Neutrophil (primary cell): ENCODE data around the gene FBF1.

Source experiments
- H3K27ac ChIP-seq: fragments of 200-600 bp; sonication (generic); 2 replicates; pipeline ENCODE4 v1.5.1; 2016; ENCODE audit warnings: mild to moderate bottlenecking, moderate library complexity
- H3K27me3 ChIP-seq: fragments of 200-600 bp; sonication (generic); 2 replicates; pipeline ENCODE4 v1.6.0; 2016; ENCODE audit warnings: mild to moderate bottlenecking
- H3K36me3 ChIP-seq: fragments of 200-600 bp; sonication (generic); 2 replicates; pipeline ENCODE4 v1.5.1; 2017
- H3K4me1 ChIP-seq, 2 experiments: fragments of 200-600 bp in 1 of 2; sonication (generic) in 1 of 2; 1 replicate in 1 of 2; 2 replicates in 1 of 2; pipeline versions ENCODE4 v1.5.1 to v1.6.1; 2013 to 2016; ENCODE audit warnings: low read depth in 1 of 2, low read length in 1 of 2, mild to moderate bottlenecking in 1 of 2, moderate library complexity in 1 of 2; ENCODE audit not compliant: control insufficient read depth in 1 of 2, insufficient read depth in 1 of 2
- H3K4me3 ChIP-seq, 2 experiments: fragments of 200-600 bp in 1 of 2; sonication (generic) in 1 of 2; 1 replicate in 1 of 2; 2 replicates in 1 of 2; pipeline ENCODE4 v1.5.1; 2013 to 2016; ENCODE audit warnings: low read depth in 1 of 2, low read length in 1 of 2, mild to moderate bottlenecking in 1 of 2, moderate library complexity in 1 of 2
- H3K9me3 ChIP-seq: fragments of 200-600 bp; sonication (generic); 2 replicates; pipeline ENCODE4 v1.5.1; 2016
- TF ChIP-seq, protein P1 (sequence below): fragments of 200-600 bp; sonication (generic); IDR thresholded peaks from 2 replicates; pipeline ENCODE4 v1.5.1; 2016; ENCODE audit warnings: antibody characterized with exemption

FBF1 gene

DNA sequence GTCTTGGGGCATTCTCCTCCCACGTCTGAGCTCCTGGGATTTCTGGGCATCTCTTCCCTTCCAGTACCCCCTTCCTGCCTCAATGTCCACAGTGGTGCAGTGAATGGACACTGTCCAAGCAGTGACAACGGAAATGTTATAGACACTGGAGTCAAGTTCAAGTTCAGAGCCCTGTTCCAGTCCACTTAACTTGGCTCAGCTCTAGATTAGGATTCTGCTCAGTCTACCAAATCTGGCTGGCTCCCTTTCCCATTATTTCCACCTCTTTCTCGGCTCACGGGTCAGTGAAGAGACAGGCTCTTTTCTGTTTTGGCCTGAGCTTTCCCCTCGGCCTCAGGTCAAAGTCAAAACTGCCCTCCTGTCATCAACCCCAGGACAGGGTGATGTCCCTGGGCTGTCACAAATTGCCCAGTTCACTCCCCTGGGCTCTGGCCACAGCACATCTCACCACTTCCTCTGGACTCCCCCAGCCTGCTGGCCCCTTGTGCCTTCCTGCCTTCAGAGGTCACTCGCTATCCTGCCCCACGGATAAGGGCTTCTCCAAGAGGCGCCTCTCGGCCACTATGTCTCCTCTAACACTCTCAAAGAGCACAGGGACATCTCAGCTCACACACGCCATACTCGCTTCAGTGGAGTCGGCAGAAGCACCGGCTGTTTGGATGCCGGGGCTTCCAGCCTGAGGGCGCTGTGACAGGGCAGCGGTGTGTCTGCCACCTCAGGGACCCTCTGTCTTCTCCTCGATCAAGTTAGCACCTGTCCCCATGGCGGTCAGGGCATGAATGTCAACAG, 18.5 kb downstream of the FBF1 start:
- Histone ChIP-seq H3K36me3 (no peaks in the 10 kb centered on the region), H3K4me1 (peaks cover 0 to 7% of the 10 kb centered on the region in 2 experiments), H3K27ac (no peak overlapping the region), H3K9me3 (no peaks in the 10 kb centered on the region), H3K27me3 (no peaks in the 10 kb centered on the region), H3K4me3 (no peak overlapping the region)
- TF ChIP-seq, protein P1, sequence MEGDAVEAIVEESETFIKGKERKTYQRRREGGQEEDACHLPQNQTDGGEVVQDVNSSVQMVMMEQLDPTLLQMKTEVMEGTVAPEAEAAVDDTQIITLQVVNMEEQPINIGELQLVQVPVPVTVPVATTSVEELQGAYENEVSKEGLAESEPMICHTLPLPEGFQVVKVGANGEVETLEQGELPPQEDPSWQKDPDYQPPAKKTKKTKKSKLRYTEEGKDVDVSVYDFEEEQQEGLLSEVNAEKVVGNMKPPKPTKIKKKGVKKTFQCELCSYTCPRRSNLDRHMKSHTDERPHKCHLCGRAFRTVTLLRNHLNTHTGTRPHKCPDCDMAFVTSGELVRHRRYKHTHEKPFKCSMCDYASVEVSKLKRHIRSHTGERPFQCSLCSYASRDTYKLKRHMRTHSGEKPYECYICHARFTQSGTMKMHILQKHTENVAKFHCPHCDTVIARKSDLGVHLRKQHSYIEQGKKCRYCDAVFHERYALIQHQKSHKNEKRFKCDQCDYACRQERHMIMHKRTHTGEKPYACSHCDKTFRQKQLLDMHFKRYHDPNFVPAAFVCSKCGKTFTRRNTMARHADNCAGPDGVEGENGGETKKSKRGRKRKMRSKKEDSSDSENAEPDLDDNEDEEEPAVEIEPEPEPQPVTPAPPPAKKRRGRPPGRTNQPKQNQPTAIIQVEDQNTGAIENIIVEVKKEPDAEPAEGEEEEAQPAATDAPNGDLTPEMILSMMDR, result no peak

DNA sequence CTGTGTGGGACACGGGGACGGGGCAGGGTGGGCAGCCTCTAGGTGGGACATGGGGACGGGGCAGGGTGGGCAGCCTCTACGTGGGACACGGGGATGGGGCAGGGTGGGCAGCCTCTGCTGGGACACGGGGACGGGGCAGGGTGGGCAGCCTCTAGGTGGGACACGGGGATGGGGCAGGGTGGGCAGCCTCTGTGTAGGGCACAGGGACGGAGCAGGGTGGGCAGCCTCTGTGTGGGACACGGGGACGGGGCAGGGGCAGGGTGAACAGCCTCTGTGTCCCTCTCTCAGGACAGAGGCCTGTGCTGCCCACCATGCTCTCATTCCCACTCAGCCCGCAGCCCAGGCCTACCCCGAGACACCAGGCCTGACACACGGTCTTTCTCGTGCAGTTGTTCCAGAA, 19.2 kb downstream of the FBF1 start:
- no peaks in the 10 kb centered on the region for H3K36me3 ChIP-seq
- no peak overlapping the region for H3K4me3 ChIP-seq
- no peaks in the 10 kb centered on the region for H3K9me3 ChIP-seq
- H3K27ac ChIP-seq, result no peak overlapping the region
- H3K27me3 ChIP-seq, result no peaks in the 10 kb centered on the region
- TF ChIP-seq, protein P1, result no peak
- H3K4me1 ChIP-seq, result peaks cover 0 to 8% of the 10 kb centered on the region in 2 experiments

DNA sequence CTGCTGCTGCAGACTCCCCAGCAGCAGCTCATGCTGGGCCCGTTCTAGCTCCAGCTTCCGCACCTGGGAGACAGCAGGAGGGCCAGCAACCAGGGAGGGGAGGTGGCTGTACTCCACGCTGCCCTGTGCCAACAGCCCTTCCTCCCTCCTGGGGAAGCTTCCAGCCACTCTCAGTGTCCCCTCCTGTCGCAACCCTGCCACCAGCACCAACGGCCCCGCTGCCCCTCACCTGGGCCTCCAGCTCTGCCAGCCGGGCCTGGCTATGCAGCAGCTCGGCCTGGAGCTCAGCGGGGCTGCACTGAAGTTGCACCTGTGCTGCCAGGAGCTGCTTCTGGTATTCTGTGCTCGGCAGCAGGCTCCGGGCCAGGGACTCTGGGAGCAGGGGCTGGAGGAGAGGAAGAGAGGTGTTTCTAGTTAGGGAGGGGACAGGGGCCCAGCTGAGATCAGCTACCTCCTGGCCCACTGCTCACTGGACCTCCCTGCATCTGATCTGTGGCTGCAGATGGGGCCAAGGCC, 20.7 kb downstream of the FBF1 start:
- Histone ChIP-seq H3K27me3 (no peaks in the 10 kb centered on the region), H3K27ac (no peak overlapping the region), H3K9me3 (no peaks in the 10 kb centered on the region), H3K4me3 (no peak overlapping the region), H3K36me3 (no peaks in the 10 kb centered on the region), H3K4me1 (peaks cover 0 to 8% of the 10 kb centered on the region in 2 experiments)
- TF ChIP-seq, protein P1, result no peak

DNA sequence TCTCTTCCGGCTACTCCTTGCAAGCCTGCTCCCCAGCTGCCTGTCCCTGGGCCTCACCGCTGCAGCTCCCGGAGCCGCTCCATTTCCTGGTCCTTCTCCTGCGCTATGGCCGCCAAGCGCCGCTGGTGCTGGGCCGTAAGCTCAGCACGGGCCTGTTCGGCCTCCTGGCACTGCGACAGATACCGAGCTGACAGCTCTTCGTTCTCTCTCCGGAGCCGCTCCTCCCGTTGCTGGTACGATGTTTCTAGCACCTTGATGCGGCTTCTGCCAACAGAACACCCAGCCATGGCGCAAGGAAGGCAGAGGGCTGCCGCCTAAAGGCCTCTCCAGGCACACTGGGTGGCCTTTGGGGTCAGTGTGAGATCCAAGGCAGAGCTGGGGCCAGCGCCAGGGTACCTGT, 21.2 kb downstream of the FBF1 start:
- Histone ChIP-seq H3K4me1 (peaks cover 0 to 8% of the 10 kb centered on the region in 2 experiments), H3K4me3 (no peak overlapping the region), H3K27me3 (no peaks in the 10 kb centered on the region), H3K9me3 (no peaks in the 10 kb centered on the region), H3K36me3 (no peaks in the 10 kb centered on the region), H3K27ac (no peak overlapping the region)
- TF ChIP-seq, protein P1, result no peak

DNA sequence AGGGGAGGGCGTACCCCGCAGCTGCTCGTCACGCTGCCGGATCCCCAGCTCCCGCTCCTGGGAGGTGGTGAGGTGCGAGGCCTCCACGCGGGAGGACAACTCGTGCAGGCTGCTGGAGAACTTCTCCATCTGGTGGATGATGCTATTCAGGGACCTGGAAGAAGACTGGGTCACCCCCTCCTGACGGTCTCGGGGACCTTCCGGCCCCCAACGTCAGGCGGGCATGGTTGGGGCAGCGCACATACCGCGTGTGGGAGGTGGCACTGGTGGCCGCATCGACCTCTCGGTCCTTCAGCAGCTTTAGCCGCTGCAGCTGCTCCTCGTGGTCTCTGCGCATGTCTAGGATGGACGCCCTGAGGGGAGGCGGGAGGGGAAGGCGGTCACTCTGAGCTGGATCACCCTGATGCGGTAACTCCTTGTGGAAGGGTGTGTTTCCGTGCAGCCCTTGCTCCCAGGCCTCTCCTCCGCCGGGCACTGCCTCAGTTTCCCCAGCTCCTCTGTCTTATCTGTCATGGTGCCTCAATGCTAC, 22.9 kb downstream of the FBF1 start:
- Histone ChIP-seq H3K9me3 (no peaks in the 10 kb centered on the region), H3K4me1 (peaks cover 0 to 8% of the 10 kb centered on the region in 2 experiments), H3K27ac (no peak overlapping the region), H3K4me3 (no peak overlapping the region), H3K27me3 (no peaks in the 10 kb centered on the region), H3K36me3 (no peaks in the 10 kb centered on the region)
- TF ChIP-seq, protein P1, result no peak
